ENCODE results near the gene ADCK1. TPM values are rescaled to one million over a fixed set of nuclear protein-coding genes. Genes with fewer than 3 reads are reported as not detected.
"Not testable (repeated sequence)": the region's sequence is repeated elsewhere in the genome, so short reads cannot be mapped to it uniquely, and the experiment has no call there.

ADCK1 gene
- total RNA-seq, 1 donor from 2014 or later = 5.2 TPM

DNA sequence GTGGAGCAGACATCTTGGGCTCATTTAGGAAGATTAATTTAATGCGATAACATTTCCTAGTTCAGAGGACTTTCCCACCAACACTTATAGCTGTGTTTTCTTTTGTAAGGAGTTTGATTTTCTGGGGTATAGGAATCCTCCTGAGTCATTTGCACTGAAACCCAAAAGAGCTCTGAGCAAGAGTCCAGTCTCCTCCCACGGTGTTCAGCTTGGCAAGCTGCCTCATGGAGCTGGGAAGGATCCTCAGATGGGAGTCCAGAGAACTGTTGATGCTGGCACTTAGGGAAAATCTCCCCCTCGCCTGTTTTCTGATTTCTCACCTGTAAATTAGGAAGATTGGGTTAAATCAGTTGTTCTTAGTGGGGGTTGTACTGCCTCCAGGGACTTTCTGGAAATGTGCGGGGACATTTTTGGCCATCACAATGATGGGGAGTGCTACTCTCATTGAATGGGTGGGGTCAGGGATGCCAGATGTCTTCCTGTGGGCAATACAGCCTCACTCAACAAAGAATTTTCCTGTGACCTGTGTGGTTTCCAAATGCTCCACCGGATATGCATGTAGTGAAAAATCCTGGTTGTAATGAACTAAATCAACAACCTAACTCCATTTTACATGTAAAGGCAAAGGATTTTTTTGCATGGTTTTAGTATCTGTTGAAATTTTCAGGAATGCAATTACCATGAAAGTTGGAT, 150.6 kb downstream of the ADCK1 start:
- no peak overlapping the region for H3K9ac ChIP-seq (ENCODE audit: low read depth in 1 of 3, low read length in 3 of 3)
- no peak overlapping the region for H3K27ac ChIP-seq (ENCODE audit: low read depth, low read length)
- no peaks in the 10 kb centered on the region for H3K36me3 ChIP-seq (ENCODE audit: control insufficient read depth in 3 of 3, insufficient read depth in 3 of 3, low read length in 3 of 3)
- H3K27me3 ChIP-seq (ENCODE audit: control insufficient read depth in 3 of 3, insufficient read depth in 3 of 3, low read length in 3 of 3) = no peaks in the 10 kb centered on the region
- H3K9me3 ChIP-seq (ENCODE audit: control insufficient read depth in 3 of 3, low read length in 3 of 3) = no peaks in the 10 kb centered on the region
- H3K4me1 ChIP-seq (ENCODE audit: control insufficient read depth in 3 of 3, insufficient read depth in 3 of 3, low read length in 3 of 3) = no peaks in the 10 kb centered on the region
- no peak overlapping the region for H3K4me3 ChIP-seq (ENCODE audit: low read length in 3 of 3)

GRCh38 chr14:77955816-77956484, 156.0 kb downstream of the ADCK1 start:
- no peak overlapping the region for H3K9ac ChIP-seq (ENCODE audit: low read depth in 1 of 3, low read length in 3 of 3)
- H3K27ac ChIP-seq (ENCODE audit: low read depth, low read length) = no peak overlapping the region
- no peak overlapping the region for H3K4me3 ChIP-seq (ENCODE audit: low read length in 3 of 3)
- H3K9me3 ChIP-seq (ENCODE audit: control insufficient read depth in 3 of 3, low read length in 3 of 3) = no peaks in the 10 kb centered on the region
- H3K27me3 ChIP-seq (ENCODE audit: control insufficient read depth in 3 of 3, insufficient read depth in 3 of 3, low read length in 3 of 3) = peaks cover 3 to 5% (median 4%) of the 10 kb centered on the region in 3 donors
- H3K4me1 ChIP-seq (ENCODE audit: control insufficient read depth in 3 of 3, insufficient read depth in 3 of 3, low read length in 3 of 3) = no peaks in the 10 kb centered on the region
- H3K36me3 ChIP-seq (ENCODE audit: control insufficient read depth in 3 of 3, insufficient read depth in 3 of 3, low read length in 3 of 3) = no peaks in the 10 kb centered on the region

- H3K9me3 ChIP-seq (ENCODE audit: control insufficient read depth in 3 of 3, low read length in 3 of 3); H3K36me3 ChIP-seq (ENCODE audit: control insufficient read depth in 3 of 3, insufficient read depth in 3 of 3, low read length in 3 of 3); H3K4me1 ChIP-seq (ENCODE audit: control insufficient read depth in 3 of 3, insufficient read depth in 3 of 3, low read length in 3 of 3); H3K27ac ChIP-seq (ENCODE audit: low read depth, low read length); H3K4me3 ChIP-seq (ENCODE audit: low read length in 3 of 3); H3K27me3 ChIP-seq (ENCODE audit: control insufficient read depth in 3 of 3, insufficient read depth in 3 of 3, low read length in 3 of 3); H3K9ac ChIP-seq (ENCODE audit: low read depth in 1 of 3, low read length in 3 of 3): not testable (repeated sequence)
These were observed 159.8 kb downstream of the ADCK1 start for GRCh38 chr14:77959686-77960085.

- Histone ChIP-seq H3K27me3 (ENCODE audit: control insufficient read depth in 3 of 3, insufficient read depth in 3 of 3, low read length in 3 of 3) (peaks cover 11 to 13% (median 13%) of the 10 kb centered on the region in 3 donors), H3K36me3 (ENCODE audit: control insufficient read depth in 3 of 3, insufficient read depth in 3 of 3, low read length in 3 of 3) (no peaks in the 10 kb centered on the region), H3K9me3 (ENCODE audit: control insufficient read depth in 3 of 3, low read length in 3 of 3) (no peaks in the 10 kb centered on the region), H3K27ac (ENCODE audit: low read depth, low read length) (no peak overlapping the region), H3K4me1 (ENCODE audit: control insufficient read depth in 3 of 3, insufficient read depth in 3 of 3, low read length in 3 of 3) (peaks cover 4 to 6% (median 5%) of the 10 kb centered on the region in 3 donors), H3K9ac (ENCODE audit: low read depth in 1 of 3, low read length in 3 of 3) (no peak overlapping the region), H3K4me3 (ENCODE audit: low read length in 3 of 3) (no peak overlapping the region)
These were observed 162.1 kb downstream of the ADCK1 start for GRCh38 chr14:77961847-77962580.

GRCh38 chr14:77962731-77963520, 163.0 kb downstream of the ADCK1 start:
- H3K27ac ChIP-seq (ENCODE audit: low read depth, low read length) = no peak overlapping the region
- H3K36me3 ChIP-seq (ENCODE audit: control insufficient read depth in 3 of 3, insufficient read depth in 3 of 3, low read length in 3 of 3) = no peaks in the 10 kb centered on the region
- peaks cover 13 to 19% (median 17%) of the 10 kb centered on the region in 3 donors for H3K27me3 ChIP-seq (ENCODE audit: control insufficient read depth in 3 of 3, insufficient read depth in 3 of 3, low read length in 3 of 3)
- H3K4me3 ChIP-seq (ENCODE audit: low read length in 3 of 3) = no peak overlapping the region
- H3K4me1 ChIP-seq (ENCODE audit: control insufficient read depth in 3 of 3, insufficient read depth in 3 of 3, low read length in 3 of 3) = peaks cover 4 to 6% (median 5%) of the 10 kb centered on the region in 3 donors
- H3K9me3 ChIP-seq (ENCODE audit: control insufficient read depth in 3 of 3, low read length in 3 of 3) = no peaks in the 10 kb centered on the region
- H3K9ac ChIP-seq (ENCODE audit: low read depth in 1 of 3, low read length in 3 of 3) = no peak overlapping the region

GRCh38 chr14:77964586-77964985, 164.7 kb downstream of the ADCK1 start:
- Histone ChIP-seq H3K36me3 (ENCODE audit: control insufficient read depth in 3 of 3, insufficient read depth in 3 of 3, low read length in 3 of 3) (no peaks in the 10 kb centered on the region), H3K27ac (ENCODE audit: low read depth, low read length) (no peak overlapping the region), H3K9ac (ENCODE audit: low read depth in 1 of 3, low read length in 3 of 3) (no peak overlapping the region), H3K27me3 (ENCODE audit: control insufficient read depth in 3 of 3, insufficient read depth in 3 of 3, low read length in 3 of 3) (peaks cover 13 to 20% (median 17%) of the 10 kb centered on the region in 3 donors), H3K9me3 (ENCODE audit: control insufficient read depth in 3 of 3, low read length in 3 of 3) (no peaks in the 10 kb centered on the region), H3K4me3 (ENCODE audit: low read length in 3 of 3) (no peak overlapping the region), H3K4me1 (ENCODE audit: control insufficient read depth in 3 of 3, insufficient read depth in 3 of 3, low read length in 3 of 3) (peaks cover 4 to 6% (median 5%) of the 10 kb centered on the region in 3 donors)

- H3K9ac ChIP-seq (ENCODE audit: low read depth in 1 of 3, low read length in 3 of 3) = no peak overlapping the region
- peaks cover 4 to 6% (median 6%) of the 10 kb centered on the region in 3 donors for H3K4me1 ChIP-seq (ENCODE audit: control insufficient read depth in 3 of 3, insufficient read depth in 3 of 3, low read length in 3 of 3)
- no peak overlapping the region for H3K27ac ChIP-seq (ENCODE audit: low read depth, low read length)
- peaks cover 13 to 20% (median 17%) of the 10 kb centered on the region in 3 donors for H3K27me3 ChIP-seq (ENCODE audit: control insufficient read depth in 3 of 3, insufficient read depth in 3 of 3, low read length in 3 of 3)
- H3K36me3 ChIP-seq (ENCODE audit: control insufficient read depth in 3 of 3, insufficient read depth in 3 of 3, low read length in 3 of 3) = no peaks in the 10 kb centered on the region
- H3K9me3 ChIP-seq (ENCODE audit: control insufficient read depth in 3 of 3, low read length in 3 of 3) = no peaks in the 10 kb centered on the region
- no peak overlapping the region for H3K4me3 ChIP-seq (ENCODE audit: low read length in 3 of 3)
These were observed 165.1 kb downstream of the ADCK1 start for GRCh38 chr14:77965050-77965449.

- H3K27me3 ChIP-seq (ENCODE audit: control insufficient read depth in 3 of 3, insufficient read depth in 3 of 3, low read length in 3 of 3) = peaks cover 13 to 20% (median 17%) of the 10 kb centered on the region in 3 donors
- H3K9ac ChIP-seq (ENCODE audit: low read depth in 1 of 3, low read length in 3 of 3) = peak overlapping the region in 2 of 3 donors; percentile 28 to 33
- H3K9me3 ChIP-seq (ENCODE audit: control insufficient read depth in 3 of 3, low read length in 3 of 3) = no peaks in the 10 kb centered on the region
- peak overlapping the region; percentile 45 to 65 (median 50) for H3K4me3 ChIP-seq (ENCODE audit: low read length in 3 of 3)
- H3K4me1 ChIP-seq (ENCODE audit: control insufficient read depth in 3 of 3, insufficient read depth in 3 of 3, low read length in 3 of 3) = peaks cover 6 to 9% (median 7%) of the 10 kb centered on the region in 3 donors
- H3K36me3 ChIP-seq (ENCODE audit: control insufficient read depth in 3 of 3, insufficient read depth in 3 of 3, low read length in 3 of 3) = no peaks in the 10 kb centered on the region
- no peak overlapping the region for H3K27ac ChIP-seq (ENCODE audit: low read depth, low read length)
These were observed 166.1 kb downstream of the ADCK1 start for GRCh38 chr14:77965919-77966435.

DNA sequence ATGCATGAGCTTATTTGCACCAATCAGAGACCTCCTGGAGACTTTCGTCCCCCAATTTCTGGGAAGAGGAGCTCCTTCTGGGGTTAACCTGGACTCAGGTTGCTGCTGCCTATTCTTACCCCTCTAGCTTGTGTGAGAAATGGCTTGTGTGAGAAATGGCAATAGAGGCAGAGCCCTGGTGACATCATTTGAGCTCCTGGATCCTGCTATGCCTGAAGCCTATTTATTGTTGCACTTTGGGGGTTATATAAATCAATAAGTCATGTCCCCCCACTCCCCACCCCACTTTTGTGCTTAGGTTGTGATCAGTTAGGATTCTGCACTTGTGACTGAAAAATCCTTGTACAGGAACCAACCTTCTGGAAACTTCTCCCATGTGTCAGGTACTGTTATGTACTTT, 167.2 kb downstream of the ADCK1 start:
- no peak overlapping the region for H3K27ac ChIP-seq (ENCODE audit: low read depth, low read length)
- no peaks in the 10 kb centered on the region for H3K36me3 ChIP-seq (ENCODE audit: control insufficient read depth in 3 of 3, insufficient read depth in 3 of 3, low read length in 3 of 3)
- no peaks in the 10 kb centered on the region for H3K9me3 ChIP-seq (ENCODE audit: control insufficient read depth in 3 of 3, low read length in 3 of 3)
- H3K9ac ChIP-seq (ENCODE audit: low read depth in 1 of 3, low read length in 3 of 3) = no peak overlapping the region
- H3K27me3 ChIP-seq (ENCODE audit: control insufficient read depth in 3 of 3, insufficient read depth in 3 of 3, low read length in 3 of 3) = peaks cover 13 to 20% (median 17%) of the 10 kb centered on the region in 3 donors
- H3K4me1 ChIP-seq (ENCODE audit: control insufficient read depth in 3 of 3, insufficient read depth in 3 of 3, low read length in 3 of 3) = peaks cover 6 to 9% (median 7%) of the 10 kb centered on the region in 3 donors
- no peak overlapping the region for H3K4me3 ChIP-seq (ENCODE audit: low read length in 3 of 3)

Measured in skeletal muscle tissue (tissue), 4 donors.